Epithelial cell of alveolus of lung (primary cell): ENCODE data around the gene JMJD7. TPM values are rescaled to one million over a fixed set of nuclear protein-coding genes. Genes with fewer than 3 reads are reported as not detected.

Experiments
- total RNA-seq: library from RNA; depleted of rRNA; stranded (reverse); fragments of >200 nt; gene quantifications from 2 replicates; pipeline ENCODE4 v1.2.1, GENCODE V29; 2015

The JMJD7 gene
- 4.4 and 6.1 TPM in 2 replicates for total RNA-seq

GRCh38 chr15:41827880-41828806 is at the start of gene JMJD7:
JMJD7 (plus strand) TSS chr15:41828092; CDS start chr15:41828125, 33 bp downstream.

DNA sequence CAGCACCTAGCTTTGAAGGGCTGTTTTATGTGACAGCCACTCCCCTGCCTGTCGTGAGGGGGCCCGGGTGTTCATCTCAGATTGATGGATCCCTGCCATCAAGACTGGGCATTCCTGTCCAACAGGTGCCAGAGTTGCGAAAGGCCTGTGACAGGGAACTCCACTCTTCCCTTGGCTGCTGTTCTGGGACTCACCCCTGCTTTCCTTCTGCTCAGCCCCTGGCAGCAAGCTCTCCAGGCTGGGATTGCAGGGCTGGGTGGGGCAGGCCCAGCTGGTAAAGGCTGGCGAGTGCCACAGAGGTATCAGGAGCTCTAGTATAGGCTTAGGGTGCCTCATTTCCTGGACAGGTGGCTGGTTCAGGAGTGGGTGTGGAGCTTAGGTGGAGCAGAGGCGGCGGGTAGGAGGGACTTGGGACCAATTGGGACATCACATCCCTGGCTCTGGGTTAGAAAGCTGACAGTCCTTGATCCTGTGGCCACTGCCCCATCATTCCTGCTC is 10.6 kb downstream of the JMJD7 start, which contains the start of gene PLA2G4B:
Gene PLA2G4B, plus strand, starts transcription at position 448 of the 498 bp plus-strand sequence. CDS start 67 bp downstream, outside the sequence.

Other genes with a start within 250 kb of the JMJD7 start
- gene MGA, start 167.7 kb upstream of the JMJD7 start, total RNA-seq, result 12.7 and 14.9 TPM in 2 replicates
- 7.1 and 8.2 TPM in 2 replicates for gene MAPKBP1, start 53.6 kb upstream of the JMJD7 start, total RNA-seq
- under 0.01 and 0.32 TPM in 2 replicates for gene PLA2G4B, start 10.8 kb downstream of the JMJD7 start, total RNA-seq
- under 0.01 and 0.24 TPM in 2 replicates for gene SPTBN5, start 66.0 kb downstream of the JMJD7 start, total RNA-seq
- 5.7 and 44.1 TPM in 2 replicates for gene EHD4, start 144.5 kb downstream of the JMJD7 start, total RNA-seq
- not detected in 2 replicates for gene PLA2G4E, start 192.9 kb downstream of the JMJD7 start, total RNA-seq